ENCODE measurements around the gene UBE2V1.

DNA sequence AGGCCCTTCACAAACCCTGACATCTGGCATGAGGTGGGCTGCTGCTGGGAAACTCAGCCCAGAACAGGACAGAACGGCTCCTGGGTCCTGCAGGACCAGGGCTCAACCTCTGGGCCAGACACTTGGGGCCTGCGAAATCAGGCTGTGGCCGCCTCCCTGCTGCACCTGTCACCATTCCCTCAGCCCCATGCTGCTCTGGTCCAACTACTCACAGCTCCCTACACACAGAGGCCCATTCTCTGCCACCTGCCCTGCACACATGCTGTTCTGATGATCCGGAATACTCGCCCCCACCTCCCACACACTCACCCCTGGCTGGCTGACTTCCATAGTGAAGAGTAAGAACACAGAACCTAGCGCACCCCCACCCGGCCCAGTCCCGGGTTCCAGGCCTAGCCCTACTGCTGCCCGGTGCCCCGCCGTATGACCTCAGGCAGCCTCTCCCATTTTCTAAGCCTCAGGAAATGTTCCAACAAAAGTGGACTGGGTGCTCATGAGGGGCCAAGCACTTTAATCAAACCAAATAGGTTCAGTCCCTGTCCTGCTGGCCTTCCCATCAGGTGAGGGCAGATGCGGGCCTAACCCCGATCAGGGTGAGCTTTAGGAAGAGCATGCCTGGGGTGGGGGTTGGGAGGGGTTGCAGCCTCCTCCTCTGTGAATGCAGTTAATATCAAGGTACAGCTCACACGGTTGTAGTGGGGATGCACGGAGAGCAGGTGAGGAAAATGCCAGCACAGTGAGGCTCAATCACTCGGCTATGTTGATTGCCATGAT is 36.7 kb upstream of the UBE2V1 start:
- TF ChIP-seq TAF1 (IDR thresholded peaks at IDR 0.05; ENCODE audit: low read depth) (no peak), EP300 (IDR thresholded peaks at IDR 0.05; ENCODE audit: borderline replicate concordance) (no peak), CREB1 (IDR thresholded peaks at IDR 0.05; ENCODE audit: low read depth) (no peak), CEBPB (IDR thresholded peaks at IDR 0.05) (no peak), FOXM1 (IDR thresholded peaks at IDR 0.05; ENCODE audit: borderline replicate concordance, low read depth) (no peak), RAD21 (IDR thresholded peaks at IDR 0.05; ENCODE audit: low read depth) (no peak), TEAD4 (IDR thresholded peaks at IDR 0.05) (no peak), YY1 (IDR thresholded peaks at IDR 0.05; ENCODE audit: low read depth) (no peak), ZBTB7A (IDR thresholded peaks at IDR 0.05; ENCODE audit: low read depth) (no peak), TCF12 (IDR thresholded peaks at IDR 0.05; ENCODE audit: low read depth) (no peak), EGR1 (IDR thresholded peaks at IDR 0.05) (no peak), NFIC (IDR thresholded peaks at IDR 0.05) (no peak)
- TF ChIP-seq, protein P1, sequence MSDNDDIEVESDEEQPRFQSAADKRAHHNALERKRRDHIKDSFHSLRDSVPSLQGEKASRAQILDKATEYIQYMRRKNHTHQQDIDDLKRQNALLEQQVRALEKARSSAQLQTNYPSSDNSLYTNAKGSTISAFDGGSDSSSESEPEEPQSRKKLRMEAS (IDR thresholded peaks at IDR 0.05), result no peak
- TF ChIP-seq, protein P2, sequence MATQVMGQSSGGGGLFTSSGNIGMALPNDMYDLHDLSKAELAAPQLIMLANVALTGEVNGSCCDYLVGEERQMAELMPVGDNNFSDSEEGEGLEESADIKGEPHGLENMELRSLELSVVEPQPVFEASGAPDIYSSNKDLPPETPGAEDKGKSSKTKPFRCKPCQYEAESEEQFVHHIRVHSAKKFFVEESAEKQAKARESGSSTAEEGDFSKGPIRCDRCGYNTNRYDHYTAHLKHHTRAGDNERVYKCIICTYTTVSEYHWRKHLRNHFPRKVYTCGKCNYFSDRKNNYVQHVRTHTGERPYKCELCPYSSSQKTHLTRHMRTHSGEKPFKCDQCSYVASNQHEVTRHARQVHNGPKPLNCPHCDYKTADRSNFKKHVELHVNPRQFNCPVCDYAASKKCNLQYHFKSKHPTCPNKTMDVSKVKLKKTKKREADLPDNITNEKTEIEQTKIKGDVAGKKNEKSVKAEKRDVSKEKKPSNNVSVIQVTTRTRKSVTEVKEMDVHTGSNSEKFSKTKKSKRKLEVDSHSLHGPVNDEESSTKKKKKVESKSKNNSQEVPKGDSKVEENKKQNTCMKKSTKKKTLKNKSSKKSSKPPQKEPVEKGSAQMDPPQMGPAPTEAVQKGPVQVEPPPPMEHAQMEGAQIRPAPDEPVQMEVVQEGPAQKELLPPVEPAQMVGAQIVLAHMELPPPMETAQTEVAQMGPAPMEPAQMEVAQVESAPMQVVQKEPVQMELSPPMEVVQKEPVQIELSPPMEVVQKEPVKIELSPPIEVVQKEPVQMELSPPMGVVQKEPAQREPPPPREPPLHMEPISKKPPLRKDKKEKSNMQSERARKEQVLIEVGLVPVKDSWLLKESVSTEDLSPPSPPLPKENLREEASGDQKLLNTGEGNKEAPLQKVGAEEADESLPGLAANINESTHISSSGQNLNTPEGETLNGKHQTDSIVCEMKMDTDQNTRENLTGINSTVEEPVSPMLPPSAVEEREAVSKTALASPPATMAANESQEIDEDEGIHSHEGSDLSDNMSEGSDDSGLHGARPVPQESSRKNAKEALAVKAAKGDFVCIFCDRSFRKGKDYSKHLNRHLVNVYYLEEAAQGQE (IDR thresholded peaks at IDR 0.05; ENCODE audit: low read depth), result no peak

Measured in Ishikawa (cell line).